IMR-90 (cell line): ENCODE measurements around the gene C11orf97. TPM values are rescaled to one million over a fixed set of nuclear protein-coding genes. Genes with fewer than 3 reads are reported as not detected.

Experiments used
- ATAC-seq: fragments of 200-7000 bp; cut with Tn5 transposase; 2 replicates; pipeline ENCODE4 v1.9.1; 2020; ENCODE audit warnings: low read depth, mild to moderate bottlenecking, moderate library complexity
- BruUV-seq: library from RNA; stranded (reverse); fragments of 400-500 nt; replicated peaks from 2 replicates; lab custom pipeline; 2021; lab: Mats Ljungman, UMichigan
- CTCF ChIA-PET: fragments of 300-600 bp; formaldehyde crosslinking; extraction: SDS; loops from one replicate; lab custom pipeline; 2021; ENCODE audit warnings: antibody characterized with exemption; lab: Yijun Ruan, JAX
- POLR2A ChIA-PET: fragments of 300-600 bp; sonication (Branson Sonifier 250); formaldehyde crosslinking; loops from one replicate; lab custom pipeline; 2022; ENCODE audit warnings: antibody characterized with exemption; ENCODE audit not compliant: unreplicated experiment; lab: Charles Lee
- DNase-seq: peaks from one replicate; pipeline ENCODE4 v3.0.0; 2013
- H2AFZ ChIP-seq: replicated peaks from 2 replicates; pipeline ENCODE3; 2013; ENCODE audit warnings: low read length, mild to moderate bottlenecking; ENCODE audit not compliant: poor library complexity
- H2AK5ac ChIP-seq: 2 replicates; pipeline ENCODE4 v1.6.1; 2013; ENCODE audit warnings: low read depth, low read length, inconsistent platforms
- H2AK9ac ChIP-seq: replicated peaks from 2 replicates; pipeline ENCODE3; 2013; ENCODE audit warnings: mild to moderate bottlenecking, low read depth, low read length, moderate library complexity; ENCODE audit not compliant: poor library complexity
- H2BK120ac ChIP-seq: 2 replicates; pipeline ENCODE4 v1.6.1; 2013; ENCODE audit warnings: low read depth, low read length, inconsistent platforms
- H2BK15ac ChIP-seq: 3 replicates; pipeline ENCODE4 v1.6.1; 2013; ENCODE audit warnings: low read depth, low read length, inconsistent platforms
- H2BK20ac ChIP-seq: 2 replicates; pipeline ENCODE4 v1.6.1; 2013; ENCODE audit warnings: low read depth, mild to moderate bottlenecking, inconsistent platforms, low read length, moderate library complexity
- H2BK5ac ChIP-seq: 2 replicates; pipeline ENCODE4 v1.6.1; 2013; ENCODE audit warnings: mild to moderate bottlenecking, low read depth, low read length, inconsistent platforms; ENCODE audit not compliant: poor library complexity, severe bottlenecking
- H3K14ac ChIP-seq: replicated peaks from 2 replicates; pipeline ENCODE4 v1.6.1; 2013; ENCODE audit warnings: low read depth, low read length, inconsistent platforms
- H3K18ac ChIP-seq: 2 replicates; pipeline ENCODE4 v1.6.1; 2013; ENCODE audit warnings: low read depth, low read length, control low read depth
- H3K23ac ChIP-seq: 2 replicates; pipeline ENCODE4 v1.6.1; 2013; ENCODE audit warnings: low read depth, low read length, inconsistent platforms
- H3K27ac ChIP-seq: 2 replicates; pipeline ENCODE4 v1.5.1; 2013; ENCODE audit warnings: mild to moderate bottlenecking, control low read depth, low read length; ENCODE audit not compliant: insufficient read depth
- H3K27me3 ChIP-seq: 2 replicates; pipeline ENCODE4 v1.6.1; 2013; ENCODE audit warnings: low read length; ENCODE audit not compliant: control insufficient read depth, insufficient read depth
- H3K36me3 ChIP-seq: 2 replicates; pipeline ENCODE4 v1.6.1; 2013; ENCODE audit warnings: low read length, mixed read lengths; ENCODE audit not compliant: control insufficient read depth, insufficient read depth
- H3K4ac ChIP-seq: 2 replicates; pipeline ENCODE4 v1.6.1; 2013; ENCODE audit warnings: low read depth, low read length, inconsistent platforms
- H3K4me1 ChIP-seq: 2 replicates; pipeline ENCODE4 v1.6.1; 2013; ENCODE audit warnings: low read length, mixed read lengths; ENCODE audit not compliant: control insufficient read depth, insufficient read depth
- H3K4me2 ChIP-seq: 2 replicates; pipeline ENCODE4 v1.6.1; 2013; ENCODE audit warnings: low read depth, mild to moderate bottlenecking, control low read depth, low read length, moderate library complexity
- H3K4me3 ChIP-seq: 2 replicates; pipeline ENCODE4 v1.5.1; 2013; ENCODE audit warnings: low read depth, mild to moderate bottlenecking, control low read depth, low read length, moderate library complexity; ENCODE audit not compliant: insufficient read depth
- H3K56ac ChIP-seq: 2 replicates; pipeline ENCODE4 v1.6.1; 2013; ENCODE audit warnings: low read length, inconsistent platforms; ENCODE audit not compliant: insufficient read depth; ENCODE audit errors: extremely low read depth
- H3K79me1 ChIP-seq, 2 experiments: 2 replicates each; pipeline ENCODE4 v1.6.1; 2013; ENCODE audit warnings: low read length in 2 of 2, inconsistent platforms in 1 of 2, low read depth in 1 of 2
- H3K9ac ChIP-seq: 2 replicates; pipeline ENCODE4 v1.6.1; 2013; ENCODE audit warnings: low read depth, low read length, control low read depth
- H3K9me1 ChIP-seq: 2 replicates; pipeline ENCODE4 v1.6.1; 2013; ENCODE audit warnings: low read length, inconsistent platforms; ENCODE audit not compliant: insufficient read depth
- H3K9me3 ChIP-seq: 2 replicates; pipeline ENCODE4 v1.6.1; 2013; ENCODE audit warnings: low read length; ENCODE audit not compliant: control insufficient read depth, insufficient read depth
- H4K20me1 ChIP-seq: 2 replicates; pipeline ENCODE4 v1.6.1; 2013; ENCODE audit warnings: low read length, inconsistent platforms; ENCODE audit not compliant: insufficient read depth
- H4K5ac ChIP-seq: 2 replicates; pipeline ENCODE4 v1.6.1; 2013; ENCODE audit warnings: mild to moderate bottlenecking, low read depth, low read length, control low read depth
- H4K8ac ChIP-seq, 2 experiments: 2 replicates each; pipeline ENCODE4 v1.6.1; 2013; ENCODE audit warnings: low read depth in 2 of 2, low read length in 2 of 2, control low read depth in 1 of 2, inconsistent platforms in 1 of 2
- H4K91ac ChIP-seq: 2 replicates; pipeline ENCODE4 v1.6.1; 2013; ENCODE audit warnings: low read depth, low read length, inconsistent platforms; ENCODE audit not compliant: insufficient read depth
- CEBPB ChIP-seq: IDR thresholded peaks from 2 replicates; pipeline ENCODE4 v1.6.1; 2012; ENCODE audit warnings: low read depth, low read length, improper control_type of control experiment
- CTCF ChIP-seq: conservative IDR thresholded peaks from 2 replicates; pipeline ENCODE4 v1.5.1; 2012; ENCODE audit warnings: mild to moderate bottlenecking, low read depth, low read length, improper control_type of control experiment
- ELK1 ChIP-seq: fragments of 150-350 bp; IDR thresholded peaks from 2 replicates; pipeline ENCODE4 v1.6.1; 2016; ENCODE audit warnings: low read depth, mild to moderate bottlenecking, low read length, moderate library complexity, borderline replicate concordance
- FOS ChIP-seq: fragments of 150-350 bp; IDR thresholded peaks from 2 replicates; pipeline ENCODE4 v1.6.1; 2016; ENCODE audit warnings: low read depth, low read length
- MAFK ChIP-seq: IDR thresholded peaks from 2 replicates; pipeline ENCODE4 v1.6.1; 2012; ENCODE audit warnings: low read depth, low read length, improper control_type of control experiment
- MAZ ChIP-seq: IDR thresholded peaks from 2 replicates; pipeline ENCODE4 v1.6.1; 2012; ENCODE audit warnings: low read depth, mild to moderate bottlenecking, low read length, improper control_type of control experiment, moderate library complexity, borderline replicate concordance
- MXI1 ChIP-seq: IDR thresholded peaks from 2 replicates; pipeline ENCODE4 v1.6.1; 2012; ENCODE audit warnings: low read depth, mild to moderate bottlenecking, low read length, moderate library complexity, borderline replicate concordance
- POLR2A ChIP-seq: IDR thresholded peaks from 2 replicates; pipeline ENCODE4 v1.6.1; 2012; ENCODE audit warnings: mild to moderate bottlenecking, low read depth, low read length
- RAD21 ChIP-seq: IDR thresholded peaks from 2 replicates; pipeline ENCODE4 v1.6.1; 2012; ENCODE audit warnings: low read length, improper control_type of control experiment
- RCOR1 ChIP-seq: IDR thresholded peaks from 2 replicates; pipeline ENCODE4 v1.6.1; 2012; ENCODE audit warnings: mild to moderate bottlenecking, low read length, improper control_type of control experiment; ENCODE audit not compliant: insufficient replicate concordance
- WGBS, 2 experiments: methylation state at CpG; one replicate each; pipeline versions ENCODE4 v1.1.5 to v1.1.7; 2013; ENCODE audit warnings: missing lambda C conversion rate in 2 of 2; ENCODE audit not compliant: insufficient read length in 1 of 2; ENCODE audit errors: extremely low coverage in 2 of 2; 5-methylcytosine and 5-hydroxymethylcytosine counted together
- dilution Hi-C: fragments of 300-500 bp; cut with HindIII; formaldehyde crosslinking; loops from one replicate; pipeline ENCODE4 v1.14.3; 2018; ENCODE audit warnings: low sequenced_read_pairs; ENCODE audit not compliant: unreplicated experiment
- in situ Hi-C: fragments of 300-500 bp; cut with MboI; formaldehyde crosslinking; loops from 3 replicates; pipeline ENCODE4 v1.14.3; 2019; ENCODE audit warnings: low sequenced_read_pairs, inconsistent platforms, mixed read lengths
- intact Hi-C: fragments of 100-400 bp; cut with micrococcal nuclease; formaldehyde crosslinking; loops from 2 replicates; pipeline ENCODE4 v1.10.0; 2022
- polyA plus RNA-seq, 3 experiments: library from polyadenylated mRNA; depleted of rRNA; stranded (reverse); fragments of >200 nt; gene quantifications; 2 replicates each; pipeline ENCODE4 v1.2.3, GENCODE V29; 2012; ENCODE audit warnings: low replicate concordance in 1 of 3
- total RNA-seq: library from RNA; depleted of rRNA; stranded (reverse); fragments of >200 nt; gene quantifications from 2 replicates; pipeline ENCODE4 v1.2.3, GENCODE V29; 2012

C11orf97 gene
- total and polyA plus RNA-seq, 2 of the 4 experiments (the other 2 are of a cell fraction), result not detected

- no peak for TF ChIP-seq ELK1
Observed at GRCh38 chr11:94493281-94494125, 18.8 kb upstream of the C11orf97 start, which contains the start of the genes ANKRD49 and MRE11 (continued).

DNA sequence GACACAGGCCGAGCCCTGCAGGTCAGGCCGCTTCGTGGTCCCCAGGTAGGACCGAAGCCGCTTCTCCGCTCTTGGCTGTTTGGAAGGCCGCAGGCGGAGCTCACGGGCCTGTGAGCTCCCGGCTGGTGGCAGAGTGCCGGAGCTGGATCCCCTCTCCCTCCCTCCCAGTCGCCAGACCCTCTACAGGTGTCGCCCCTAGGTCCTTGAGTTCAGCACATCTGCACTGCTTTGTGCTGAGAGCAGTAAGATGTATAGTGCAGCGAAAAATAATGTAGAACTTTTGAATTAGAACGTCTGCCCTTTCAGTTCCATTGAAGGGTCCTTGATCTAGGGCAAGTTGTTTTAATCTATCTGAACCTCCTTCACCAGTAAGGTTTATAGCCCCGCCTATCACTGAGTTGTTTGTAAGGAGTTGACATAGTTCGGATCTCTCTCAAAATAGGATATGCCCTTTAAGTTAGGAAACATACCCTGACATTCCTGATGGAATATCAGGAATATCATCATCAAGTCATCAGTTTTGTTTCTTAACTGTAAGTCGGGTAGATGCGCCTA, 18.1 kb upstream of the C11orf97 start:
- no TSS peak for BruUV-seq
- dilution Hi-C loops, result no loop called here
- POLR2A ChIA-PET, result no interaction called here
- TF ChIP-seq RAD21 (no peak), FOS (no peak), MXI1 (no peak), CEBPB (no peak), ELK1 (no peak), RCOR1 (no peak), POLR2A (no peak), MAZ (no peak), CTCF (no peak), MAFK (no peak)

More for the DNA sequence above, 18.1 kb upstream of the C11orf97 start:
- Histone ChIP-seq H2BK120ac (no peak overlapping the region), H3K14ac (peak overlapping the region; percentile 68), H2AFZ (peak overlapping the region; percentile 99), H2BK5ac (peak overlapping the region; percentile 52), H3K27me3 (no peaks in the 10 kb centered on the region), H3K4me2 (peak overlapping the region; percentile 84), H3K36me3 (peaks cover 9% of the 10 kb centered on the region), H3K27ac (peak overlapping the region; percentile 60), H3K4me1 (no peaks in the 10 kb centered on the region), H2AK9ac (peak overlapping the region; percentile 74), H4K20me1 (no peaks in the 10 kb centered on the region), H3K18ac (no peak overlapping the region), H3K23ac (peak overlapping the region; percentile 19), H3K4ac (peak overlapping the region; percentile 68), H4K91ac (0 out of 2 replicates have a peak overlapping the region, but pooled peaks have one; percentile 38), H2AK5ac (no peak overlapping the region), H3K79me1 (peaks cover 13 to 25% of the 10 kb centered on the region in 2 experiments; a peak in 3 of 4 replicates), H3K9ac (peak overlapping the region; percentile 95), H3K9me1 (no peaks in the 10 kb centered on the region), H4K8ac (peak overlapping the region; percentile 51 to 81), H3K9me3 (no peaks in the 10 kb centered on the region), H2BK20ac (no peak overlapping the region), H4K5ac (peak overlapping the region; percentile 20), H3K56ac (peak overlapping the region; percentile 52; the same call in 1 of the 2 replicates), H2BK15ac (no peak overlapping the region), H3K4me3 (peak overlapping the region; percentile 77)
- intact Hi-C loops (loop anchor here (5.0 to 10.0 kb wide), 2 partner anchors 169 to 362 kb away; no protein-coding TSS in a partner anchor), in situ Hi-C loops (no loop called here)
- no CpG with 5 or more reads among the region's 19 CpGs for WGBS, 2 experiments
- CTCF ChIA-PET, result interaction anchor here (1.0 kb wide), 1 partner anchor 11 kb away, joined by 3 read pairs; no protein-coding TSS in a partner anchor
- DNase-seq, result no peak
- peak; percentile 65 for ATAC-seq
